T-cell (primary cell): ENCODE data around the gene RIC8A. TPM values are rescaled to one million over a fixed set of nuclear protein-coding genes. Genes with fewer than 3 reads are reported as not detected.
"Not testable (repeated sequence)": the region's sequence is repeated elsewhere in the genome, so short reads cannot be mapped to it uniquely, and the experiment has no call there.

Experiments
- ATAC-seq, 4 experiments: fragments of 200-7000 bp in 3 of 4; fragments of 150-1000 bp in 1 of 4; cut with Tn5 transposase; replicated peaks in 1 of 4; 1 replicate in 3 of 4; 2 replicates in 1 of 4; pipeline ENCODE4 v1.10.0; 2021; ENCODE audit warnings: moderate library complexity in 3 of 4, mild to moderate bottlenecking in 2 of 4, moderate number of reproducible peaks in 1 of 4
- CTCF ChIA-PET, 2 donors: fragments of 300-600 bp; sonication (Branson Sonifier 250); formaldehyde crosslinking; loops; one replicate each; lab custom pipeline; 2022; ENCODE audit warnings: antibody characterized with exemption in 2 of 2; lab: Charles Lee
- POLR2A ChIA-PET, 2 donors: fragments of 300-600 bp; sonication (Branson Sonifier 250); formaldehyde crosslinking; loops; one replicate each; lab custom pipeline; 2022; ENCODE audit warnings: antibody characterized with exemption in 2 of 2; lab: Charles Lee
- DNase-seq, 35 experiments: peaks; one replicate each; pipeline versions ENCODE4 v3.0.0 to v3.0.0-alpha.2; 2013 to 2023
- H3K27ac ChIP-seq: one replicate; pipeline ENCODE4 v1.5.1; 2013; ENCODE audit warnings: low read length
- H3K27me3 ChIP-seq, 2 experiments: replicated peaks in 1 of 2; 1 replicate in 1 of 2; 2 replicates in 1 of 2; pipeline versions ENCODE4 v1.6.1 to v1.7.0; 2013; ENCODE audit warnings: low read length in 1 of 2, mixed read lengths in 1 of 2; ENCODE audit not compliant: control insufficient read depth in 2 of 2, insufficient read depth in 2 of 2; ENCODE audit errors: extremely low read depth in 1 of 2
- H3K36me3 ChIP-seq, 2 donors: 1 replicate in 1 of 2; 2 replicates in 1 of 2; pipeline versions ENCODE4 v1.6.1 to v1.7.0; 2013; ENCODE audit warnings: low read length in 1 of 2; ENCODE audit not compliant: control insufficient read depth in 2 of 2, insufficient read depth in 1 of 2; ENCODE audit errors: extremely low read depth in 1 of 2
- H3K4me1 ChIP-seq, 2 experiments: 1 replicate in 1 of 2; 2 replicates in 1 of 2; pipeline versions ENCODE4 v1.6.1 to v1.7.0; 2013; ENCODE audit warnings: low read length in 2 of 2, mixed read lengths in 1 of 2; ENCODE audit not compliant: insufficient read depth in 2 of 2, control insufficient read depth in 1 of 2; ENCODE audit errors: extremely low read depth in 1 of 2
- H3K4me3 ChIP-seq, 2 donors: 1 replicate in 1 of 2; 2 replicates in 1 of 2; pipeline versions ENCODE4 v1.5.1 to v1.7.0; 2013; ENCODE audit warnings: mild to moderate bottlenecking in 2 of 2, low read length in 1 of 2, moderate library complexity in 1 of 2; ENCODE audit not compliant: control insufficient read depth in 1 of 2; ENCODE audit errors: extremely low read depth in 1 of 2
- H3K9me3 ChIP-seq: 2 replicates; pipeline ENCODE4 v1.7.0; 2013
- H3K27ac Mint-ChIP-seq, 2 donors: one replicate each; pipeline ENCODE4 v1.8.0; 2020 to 2021; ENCODE audit warnings: mild to moderate bottlenecking in 2 of 2, mixed read lengths in 2 of 2
- H3K27me3 Mint-ChIP-seq, 2 donors: one replicate each; pipeline ENCODE4 v1.8.0; 2021 to 2022; ENCODE audit warnings: mixed read lengths in 2 of 2
- H3K36me3 Mint-ChIP-seq: one replicate; pipeline ENCODE4 v1.8.0; 2021; ENCODE audit warnings: mixed read lengths
- H3K4me1 Mint-ChIP-seq, 3 donors: one replicate each; pipeline ENCODE4 v1.8.0; 2020 to 2022; ENCODE audit warnings: mixed read lengths in 3 of 3, mild to moderate bottlenecking in 1 of 3
- H3K4me3 Mint-ChIP-seq, 3 donors: one replicate each; pipeline ENCODE4 v1.8.0; 2020 to 2022; ENCODE audit warnings: mild to moderate bottlenecking in 3 of 3, mixed read lengths in 3 of 3, moderate library complexity in 3 of 3
- H3K9me3 Mint-ChIP-seq, 3 donors: one replicate each; pipeline ENCODE4 v1.8.0; 2020 to 2022; ENCODE audit warnings: mixed read lengths in 3 of 3
- WGBS: methylation state at CpG from one replicate; pipeline ENCODE4 v1.1.5; 2013; ENCODE audit warnings: missing lambda C conversion rate; ENCODE audit not compliant: insufficient coverage; 5-methylcytosine and 5-hydroxymethylcytosine counted together
- total RNA-seq, 35 experiments: library from RNA in 6 of 35; stranded (reverse) in 6 of 35; fragments of 120-200 nt in 1 of 35; gene quantifications; one replicate each; pipeline versions ENCODE4 v1.2.1 to v1.2.4 and lab custom pipeline; 2013 to 2026

The RIC8A gene
- total RNA-seq, 5 donors from 2014 or later (not counting 1 experiment from before 2014, with no cell fraction given) = 87.4 to 151 (median 117) TPM

GRCh38 chr11:235997-236773, 28.7 kb downstream of the RIC8A start, which contains the start of gene SIRT3:
Gene SIRT3 (minus strand): TSS chr11:236342. CDS start chr11:236328, 14 bp downstream.
- under 1% methylated on average over 41 of the region's 70 CpGs for WGBS
- H3K4me1 ChIP-seq = peaks cover 12 to 25% of the 10 kb centered on the region in 2 experiments
- no peaks in the 10 kb centered on the region for H3K9me3 Mint-ChIP-seq
- ChIA-PET POLR2A (interaction anchor here in 1 of 2 donors (0.6 to 2.0 kb wide), 2 partner anchors 15 to 28 kb away, joined by 5 to 13 read pairs; no protein-coding TSS in a partner anchor), CTCF (interaction anchor here in 1 of 2 donors (0.8 to 1.1 kb wide), 3 partner anchors 29 to 171 kb away, joined by 3 read pairs; partner anchors contain the start of genes BET1L and PGGHG)
- ATAC-seq = peak; percentile 77 to 90 (median 87)
- peaks cover 5 to 12% of the 10 kb centered on the region in 2 donors for H3K36me3 ChIP-seq
- no peaks in the 10 kb centered on the region for H3K9me3 ChIP-seq
- peak within 1 kb of the TSS; percentile 94 to 98 (median 96) for H3K4me3 Mint-ChIP-seq
- H3K27me3 ChIP-seq = no peaks in the 10 kb centered on the region
- H3K4me1 Mint-ChIP-seq = peaks cover 38 to 46% (median 44%) of the 10 kb centered on the region in 3 donors
- peak within 1 kb of the TSS; percentile 96 to 100 for H3K4me3 ChIP-seq
- peak within 1 kb of the TSS; percentile 99 to 100 for H3K27ac Mint-ChIP-seq
- H3K27me3 Mint-ChIP-seq = no peaks in the 10 kb centered on the region
- peak within 1 kb of the TSS; percentile 99 for H3K27ac ChIP-seq
- peak; percentile 70 to 93 (median 82) for DNase-seq
- H3K36me3 Mint-ChIP-seq = peaks cover 6% of the 10 kb centered on the region

GRCh38 chr11:236774-237767, 29.6 kb downstream of the RIC8A start, which contains the start of gene PSMD13:
Gene PSMD13 (plus strand): TSS chr11:236976. CDS start chr11:237050, 74 bp downstream.
- Histone ChIP-seq H3K4me3 (peak within 1 kb of the TSS; percentile 96 to 100), H3K27me3 (no peaks in the 10 kb centered on the region), H3K36me3 (peaks cover 5 to 20% of the 10 kb centered on the region in 2 donors), H3K27ac (peak within 1 kb of the TSS; percentile 99), H3K4me1 (peaks cover 12 to 25% of the 10 kb centered on the region in 2 experiments), H3K9me3 (no peaks in the 10 kb centered on the region)
- Mint-ChIP-seq H3K9me3 (no peaks in the 10 kb centered on the region), H3K4me1 (peaks cover 47 to 55% (median 53%) of the 10 kb centered on the region in 3 donors), H3K27ac (peak within 1 kb of the TSS; percentile 99 to 100), H3K36me3 (peaks cover 15% of the 10 kb centered on the region), H3K27me3 (no peaks in the 10 kb centered on the region), H3K4me3 (peak within 1 kb of the TSS; percentile 94 to 98 (median 96))
- peak; percentile 73 to 92 (median 85) for DNase-seq
- ChIA-PET POLR2A (interaction anchor here (0.5 to 2.0 kb wide), 11 partner anchors 14 to 1301 kb away, joined by 3 to 13 read pairs (median 4); no protein-coding TSS in a partner anchor), CTCF (interaction anchor here (0.6 to 1.4 kb wide), 6 partner anchors 14 to 273 kb away, joined by 3 to 8 read pairs (median 3); partner anchors contain the start of genes BET1L (in 1 of the 2) and PGGHG (in 1 of the 2))
- peak; percentile 70 to 85 (median 83) for ATAC-seq
- under 1% methylated on average over 56 of the region's 62 CpGs for whole genome bisulfite sequencing

DNA sequence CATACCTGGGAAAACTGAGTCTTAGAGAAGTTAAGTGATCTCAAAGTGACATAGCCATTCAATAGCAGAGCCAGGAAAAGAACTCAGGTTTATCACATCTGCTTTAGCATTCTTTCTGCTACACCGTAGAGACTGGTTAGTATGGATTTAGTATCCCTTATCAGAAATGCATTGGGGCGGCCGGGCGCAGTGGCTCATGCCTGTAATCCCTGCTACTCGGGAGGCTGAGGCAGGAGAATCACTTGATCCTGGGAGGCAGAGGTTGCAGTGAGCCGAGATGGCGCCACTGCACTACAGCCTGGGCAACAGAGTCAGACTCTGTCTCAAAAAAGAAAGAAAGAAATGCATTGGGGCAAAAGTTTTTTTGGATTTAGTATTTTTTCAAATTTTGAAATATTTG, 30.8 kb downstream of the RIC8A start:
- H3K27me3 ChIP-seq, H3K9me3 ChIP-seq, DNase-seq, H3K4me3 ChIP-seq, H3K27ac ChIP-seq, H3K27me3 Mint-ChIP-seq, H3K9me3 Mint-ChIP-seq, ATAC-seq: not testable (repeated sequence)
- ChIA-PET POLR2A (interaction anchor here in 1 of 2 donors (0.6 to 2.0 kb wide), 4 partner anchors 12 to 74 kb away, joined by 3 to 5 read pairs (median 3); no protein-coding TSS in a partner anchor), CTCF (interaction anchor here in 1 of 2 donors (0.8 to 1.2 kb wide), 2 partner anchors 31 to 87 kb away, joined by 3 read pairs; partner anchors contain the start of genes BET1L and RIC8A)
- Mint-ChIP-seq H3K36me3 (peaks cover 22% of the 10 kb centered on the region), H3K27ac (peak overlapping the region in 1 of 2 donors; percentile 69), H3K4me1 (peaks cover 55 to 58% (median 57%) of the 10 kb centered on the region in 3 donors), H3K4me3 (peak overlapping the region; percentile 94 to 98 (median 96))
- Histone ChIP-seq H3K4me1 (peaks cover 12 to 25% of the 10 kb centered on the region in 2 experiments), H3K36me3 (peaks cover 5 to 28% of the 10 kb centered on the region in 2 donors)
- 95% methylated on average over 6 of the region's 7 CpGs for WGBS

DNA sequence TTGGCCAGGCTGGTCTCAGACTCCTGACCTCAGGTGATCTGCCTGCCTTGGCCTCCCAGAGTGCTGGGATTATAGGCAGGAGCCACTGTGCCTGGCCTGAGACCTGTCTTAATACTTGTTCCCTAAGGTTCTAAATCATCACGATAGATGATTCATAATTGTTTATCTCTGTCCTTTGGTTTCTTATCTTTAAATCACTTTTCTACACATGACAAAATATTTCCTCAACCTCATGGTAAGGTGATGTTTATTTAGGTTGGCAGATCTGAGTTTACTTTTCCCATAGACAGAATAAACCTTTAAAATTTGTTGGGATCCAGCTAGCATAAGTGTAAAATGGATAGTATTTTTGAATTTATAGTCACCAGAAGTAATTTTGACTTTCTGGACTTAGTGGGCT, 32.8 kb downstream of the RIC8A start:
- CTCF ChIA-PET = interaction anchor here in 1 of 2 donors (1.0 kb wide), 1 partner anchor 10 kb away, joined by 5 read pairs; no protein-coding TSS in a partner anchor
- Histone ChIP-seq H3K36me3 (peaks cover 5 to 47% of the 10 kb centered on the region in 2 donors), H3K27me3 (no peaks in the 10 kb centered on the region), H3K4me3 (no peak overlapping the region), H3K4me1 (peaks cover 10 to 16% of the 10 kb centered on the region in 2 experiments), H3K27ac (peak overlapping the region; percentile 2), H3K9me3 (no peaks in the 10 kb centered on the region)
- Mint-ChIP-seq H3K27ac (no peak overlapping the region), H3K4me3 (no peak overlapping the region), H3K4me1 (peaks cover 51 to 55% (median 54%) of the 10 kb centered on the region in 3 donors), H3K27me3 (no peaks in the 10 kb centered on the region), H3K9me3 (no peaks in the 10 kb centered on the region), H3K36me3 (peaks cover 33% of the 10 kb centered on the region)
- WGBS = no CpG with 5 or more reads among the region's 1 CpG
- POLR2A ChIA-PET = no interaction called here
- ATAC-seq = no peak
- no peak for DNase-seq

DNA sequence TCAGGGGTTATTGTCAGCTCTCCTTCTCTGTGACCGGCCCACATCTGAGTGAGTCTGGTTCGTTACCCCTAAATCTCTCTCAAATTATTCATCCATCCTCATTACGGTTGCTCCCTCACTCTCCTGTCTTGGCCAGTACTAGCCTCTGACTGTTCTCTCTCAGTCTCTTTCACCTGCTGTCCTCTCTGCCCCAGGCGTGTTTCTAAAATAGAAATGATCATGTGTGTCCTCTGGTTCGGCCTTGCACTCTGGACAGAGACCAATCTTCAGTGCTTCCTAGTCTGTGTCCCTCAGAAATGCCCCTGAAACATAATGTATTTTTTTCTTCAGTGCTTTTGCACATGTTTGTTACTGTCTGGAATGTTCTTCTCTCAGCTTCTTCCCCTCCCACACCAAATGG, 34.1 kb downstream of the RIC8A start:
- ATAC-seq (no peak), DNase-seq (no peak)
- WGBS = 98% methylated on average over 4 of the region's 5 CpGs
- Histone ChIP-seq H3K9me3 (no peaks in the 10 kb centered on the region), H3K36me3 (peaks cover 5 to 60% of the 10 kb centered on the region in 2 donors), H3K27ac (no peak overlapping the region), H3K4me1 (peaks cover 9 to 10% of the 10 kb centered on the region in 2 experiments), H3K27me3 (no peaks in the 10 kb centered on the region), H3K4me3 (no peak overlapping the region)
- POLR2A ChIA-PET = no interaction called here
- H3K4me1 Mint-ChIP-seq = peaks cover 45 to 51% (median 50%) of the 10 kb centered on the region in 3 donors
- no peak overlapping the region for H3K4me3 Mint-ChIP-seq
- no peaks in the 10 kb centered on the region for H3K9me3 Mint-ChIP-seq
- peak overlapping the region in 1 of 2 donors; percentile 43 for H3K27ac Mint-ChIP-seq
- peaks cover 44% of the 10 kb centered on the region for H3K36me3 Mint-ChIP-seq
- CTCF ChIA-PET = interaction anchor here (1.0 kb wide), 2 partner anchors 10 to 64 kb away, joined by 3 to 4 read pairs; no protein-coding TSS in a partner anchor
- H3K27me3 Mint-ChIP-seq = no peaks in the 10 kb centered on the region
